GM20431 (cell line): ENCODE results near the gene SLC10A3.
"Not testable (repeated sequence)": the region's sequence is repeated elsewhere in the genome, so short reads cannot be mapped to it uniquely, and the experiment has no call there.

Experiments used
- in situ Hi-C: fragments of 300-500 bp; cut with MseI, MboI; formaldehyde crosslinking; loops from one replicate; pipeline ENCODE4 v1.15.0; 2020; ENCODE audit warnings: low sequenced_read_pairs; ENCODE audit not compliant: unreplicated experiment

Gene SLC10A3

GRCh38 chrX:154511761-154512160 lies 21.3 kb upstream of the SLC10A3 start:
- in situ Hi-C loops, result no loop called here

GRCh38 chrX:154509455-154509854 lies 19.0 kb upstream of the SLC10A3 start:
- in situ Hi-C loops, result no loop called here

- in situ Hi-C loops, result no loop called here
Observed at GRCh38 chrX:154508384-154508745, 17.9 kb upstream of the SLC10A3 start.

- in situ Hi-C loops, result no loop called here
Observed at GRCh38 chrX:154507673-154508383, 17.4 kb upstream of the SLC10A3 start.

- in situ Hi-C loops, result no loop called here
Observed at GRCh38 chrX:154506483-154507332, 16.3 kb upstream of the SLC10A3 start.

- in situ Hi-C loops, result no loop called here
Observed at GRCh38 chrX:154505734-154506133, 15.3 kb upstream of the SLC10A3 start.

- in situ Hi-C loops, result no loop called here
Observed at GRCh38 chrX:154502989-154503388, 12.6 kb upstream of the SLC10A3 start.

GRCh38 chrX:154502098-154502497 lies 11.7 kb upstream of the SLC10A3 start:
- in situ Hi-C loops, result no loop called here

- in situ Hi-C loops, result not testable (repeated sequence)
Observed at GRCh38 chrX:154501423-154501822, 11.0 kb upstream of the SLC10A3 start.

GRCh38 chrX:154496591-154497137 lies 6.2 kb upstream of the SLC10A3 start:
- in situ Hi-C loops, result not testable (repeated sequence)

- in situ Hi-C loops, result no loop called here
Observed at GRCh38 chrX:154495472-154495922, 5.1 kb upstream of the SLC10A3 start.

GRCh38 chrX:154494715-154495114 lies 4.3 kb upstream of the SLC10A3 start:
- in situ Hi-C loops, result no loop called here

- in situ Hi-C loops, result no loop called here
Observed at GRCh38 chrX:154490021-154490413, 412 bp downstream of the SLC10A3 start.

GRCh38 chrX:154489182-154489581 lies 1.2 kb downstream of the SLC10A3 start:
- in situ Hi-C loops, result no loop called here

- in situ Hi-C loops, result no loop called here
Observed at GRCh38 chrX:154488336-154489075, 1.9 kb downstream of the SLC10A3 start.

GRCh38 chrX:154487518-154488290 lies 2.7 kb downstream of the SLC10A3 start:
- in situ Hi-C loops, result no loop called here

GRCh38 chrX:154486396-154487207 lies 3.8 kb downstream of the SLC10A3 start, which contains the start of gene UBL4A:
Gene UBL4A (minus strand): TSS chrX:154486615. CDS start chrX:154486584, 31 bp downstream.
- in situ Hi-C loops, result no loop called here

- in situ Hi-C loops, result no loop called here
Observed at GRCh38 chrX:154486052-154486395, 4.4 kb downstream of the SLC10A3 start.
